ENCODE measurements around the gene APOL4.
"Not testable (repeated sequence)": the region's sequence is repeated elsewhere in the genome, so short reads cannot be mapped to it uniquely, and the experiment has no call there.

The APOL4 gene

DNA sequence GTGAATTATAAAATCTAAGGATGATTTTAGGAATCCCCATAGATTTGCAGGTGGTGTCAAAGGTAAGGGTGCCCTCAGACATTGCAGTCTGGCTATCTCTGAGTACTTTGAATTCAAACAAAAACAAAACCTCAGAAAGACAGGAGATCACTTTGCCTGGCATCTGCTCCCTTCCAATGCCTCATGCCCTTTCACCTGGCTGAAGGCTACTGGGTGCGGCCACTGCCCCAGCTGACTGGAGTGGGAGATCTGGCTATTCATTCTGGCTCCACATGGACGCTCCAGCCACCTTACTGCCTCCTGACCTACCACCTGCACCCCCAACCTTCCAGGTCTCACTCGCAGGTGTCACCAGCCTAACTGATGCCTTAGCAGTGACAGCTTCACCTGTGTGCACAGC lies 28.0 kb upstream of the APOL4 start:
- not testable (repeated sequence) for H3K36me3 ChIP-seq (ENCODE audit: insufficient read depth, low read length)

DNA sequence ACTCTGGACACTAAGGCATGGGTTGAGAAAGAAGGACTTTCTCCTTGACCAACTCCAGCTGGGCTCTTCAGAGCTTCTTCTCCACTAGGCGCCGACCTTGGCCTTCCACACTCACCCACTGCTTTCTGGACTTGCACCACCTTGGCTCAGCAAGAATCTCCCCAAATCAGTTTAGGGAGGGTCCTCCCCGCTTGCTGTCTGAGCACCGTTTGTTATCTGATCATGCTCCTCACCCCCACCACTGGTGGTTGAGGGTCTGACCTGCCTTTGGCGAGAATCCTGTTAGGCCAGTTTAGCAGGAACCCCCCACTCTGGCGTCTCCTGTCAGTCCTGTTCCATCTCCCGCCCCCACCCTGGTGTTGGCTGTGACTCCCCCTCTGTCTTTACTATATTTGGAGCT lies 27.3 kb upstream of the APOL4 start:
- Histone ChIP-seq H3K79me2 (ENCODE audit: control insufficient read depth, insufficient read depth, low read length, unreplicated experiment) (no peaks in the 10 kb centered on the region), H3K27ac (ENCODE audit: low read depth, low read length) (no peak overlapping the region), H3K4me1 (ENCODE audit: control insufficient read depth, insufficient read depth, low read length, unreplicated experiment) (no peaks in the 10 kb centered on the region), H3K4me3 (ENCODE audit: low read depth, low read length) (no peak overlapping the region), H2AFZ (ENCODE audit: low read length, unreplicated experiment) (no peak overlapping the region), H3K27me3 (ENCODE audit: insufficient read depth, low read length) (no peaks in the 10 kb centered on the region), H3K36me3 (ENCODE audit: insufficient read depth, low read length) (no peaks in the 10 kb centered on the region; the same call in 1 of the 2 replicates)

More for the DNA sequence above, 28.0 kb upstream of the APOL4 start:
- H3K4me3 ChIP-seq (ENCODE audit: low read depth, low read length); H3K27ac ChIP-seq (ENCODE audit: low read depth, low read length); H2AFZ ChIP-seq (ENCODE audit: low read length, unreplicated experiment); H3K79me2 ChIP-seq (ENCODE audit: control insufficient read depth, insufficient read depth, low read length, unreplicated experiment); H3K27me3 ChIP-seq (ENCODE audit: insufficient read depth, low read length); H3K4me1 ChIP-seq (ENCODE audit: control insufficient read depth, insufficient read depth, low read length, unreplicated experiment): not testable (repeated sequence)

DNA sequence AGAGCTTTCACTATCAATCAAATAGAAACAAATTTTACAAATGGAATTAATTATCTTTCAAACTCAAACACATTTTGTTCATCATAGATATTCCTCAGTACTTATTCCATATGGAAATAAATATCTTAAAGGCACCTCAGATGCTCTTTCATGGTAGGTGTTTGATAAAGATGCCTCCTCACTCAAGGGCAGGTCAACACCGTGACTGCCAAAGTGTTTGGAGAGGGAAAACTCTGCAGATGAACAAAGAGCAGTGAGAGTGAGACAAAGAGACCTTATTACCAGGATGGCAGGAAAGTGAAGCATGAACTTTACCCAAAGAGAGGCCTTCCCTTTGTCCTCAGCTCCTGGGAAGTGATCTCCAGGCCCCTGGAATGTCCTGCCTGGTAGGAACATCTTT lies 26.8 kb upstream of the APOL4 start:
- not testable (repeated sequence) for H3K27me3 ChIP-seq (ENCODE audit: insufficient read depth, low read length); H3K36me3 ChIP-seq (ENCODE audit: insufficient read depth, low read length); H3K27ac ChIP-seq (ENCODE audit: low read depth, low read length); H3K4me1 ChIP-seq (ENCODE audit: control insufficient read depth, insufficient read depth, low read length, unreplicated experiment); H3K4me3 ChIP-seq (ENCODE audit: low read depth, low read length); H2AFZ ChIP-seq (ENCODE audit: low read length, unreplicated experiment); H3K79me2 ChIP-seq (ENCODE audit: control insufficient read depth, insufficient read depth, low read length, unreplicated experiment)

DNA sequence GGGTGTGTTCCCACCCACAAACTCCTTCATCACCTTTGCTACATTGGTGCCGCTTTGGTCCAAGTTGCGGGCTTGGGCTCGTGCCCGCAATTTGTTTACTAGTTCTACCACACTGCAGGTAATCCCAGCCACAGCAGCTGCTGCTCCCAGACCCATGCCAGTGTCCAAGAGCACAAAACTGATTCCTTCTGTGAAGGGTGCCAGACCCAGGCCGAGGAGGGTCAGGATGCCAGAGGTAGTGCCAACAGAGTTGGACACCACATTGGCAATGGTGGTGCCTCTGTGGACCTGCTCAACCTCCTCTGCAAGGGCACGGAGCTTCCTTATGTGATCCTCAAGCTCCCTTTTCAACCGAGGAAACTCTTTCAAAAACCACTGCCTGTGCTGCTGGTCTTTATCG lies 26.2 kb upstream of the APOL4 start:
- Histone ChIP-seq H3K27ac (ENCODE audit: low read depth, low read length) (no peak overlapping the region), H3K4me1 (ENCODE audit: control insufficient read depth, insufficient read depth, low read length, unreplicated experiment) (no peaks in the 10 kb centered on the region), H3K27me3 (ENCODE audit: insufficient read depth, low read length) (no peaks in the 10 kb centered on the region), H3K79me2 (ENCODE audit: control insufficient read depth, insufficient read depth, low read length, unreplicated experiment) (no peaks in the 10 kb centered on the region), H3K4me3 (ENCODE audit: low read depth, low read length) (no peak overlapping the region), H3K36me3 (ENCODE audit: insufficient read depth, low read length) (no peaks in the 10 kb centered on the region; the same call in 1 of the 2 replicates), H2AFZ (ENCODE audit: low read length, unreplicated experiment) (no peak overlapping the region)

DNA sequence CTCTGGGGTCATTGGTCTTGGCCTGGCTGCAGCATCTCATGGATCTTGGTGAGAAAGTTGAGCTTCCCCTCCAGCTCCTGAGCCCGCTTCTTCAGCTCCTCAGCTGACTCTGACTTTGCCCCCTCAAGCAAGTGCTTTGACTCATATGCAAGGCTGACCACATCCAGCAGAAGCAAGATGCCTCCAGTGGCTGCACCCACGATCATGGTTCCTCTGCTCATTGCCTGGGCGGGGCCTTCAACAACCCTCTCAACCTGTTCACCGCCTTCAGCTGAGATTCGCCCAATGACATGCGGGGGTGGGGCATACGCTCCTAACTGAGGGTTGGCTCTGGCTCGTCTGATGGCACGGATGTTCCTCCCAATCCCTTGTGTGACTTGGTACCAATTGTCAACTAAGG lies 25.8 kb upstream of the APOL4 start:
- Histone ChIP-seq H3K27ac (ENCODE audit: low read depth, low read length) (no peak overlapping the region), H2AFZ (ENCODE audit: low read length, unreplicated experiment) (no peak overlapping the region), H3K36me3 (ENCODE audit: insufficient read depth, low read length) (no peaks in the 10 kb centered on the region; the same call in 1 of the 2 replicates), H3K4me1 (ENCODE audit: control insufficient read depth, insufficient read depth, low read length, unreplicated experiment) (no peaks in the 10 kb centered on the region), H3K79me2 (ENCODE audit: control insufficient read depth, insufficient read depth, low read length, unreplicated experiment) (no peaks in the 10 kb centered on the region), H3K27me3 (ENCODE audit: insufficient read depth, low read length) (no peaks in the 10 kb centered on the region), H3K4me3 (ENCODE audit: low read depth, low read length) (no peak overlapping the region)

DNA sequence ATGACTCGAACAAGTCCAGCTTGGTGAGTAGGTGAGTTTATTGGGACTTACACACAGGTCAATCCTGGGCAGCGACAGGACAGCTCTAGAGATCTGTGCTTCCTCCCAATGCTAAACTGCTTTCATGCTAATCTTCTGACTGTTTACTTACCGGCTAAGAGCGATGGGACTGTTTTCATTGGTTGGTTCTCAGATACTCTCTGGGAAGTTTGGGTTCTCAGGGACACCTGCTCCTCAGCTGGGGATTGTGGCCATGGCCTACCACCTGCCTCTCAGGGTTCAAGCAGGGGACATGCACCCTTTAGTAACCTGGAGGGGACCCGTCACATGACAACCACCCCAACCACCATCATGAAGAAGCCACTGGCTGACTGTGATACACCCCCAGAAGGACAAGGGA lies 24.6 kb upstream of the APOL4 start:
- H2AFZ ChIP-seq (ENCODE audit: low read length, unreplicated experiment): no peak overlapping the region
- H3K4me1 ChIP-seq (ENCODE audit: control insufficient read depth, insufficient read depth, low read length, unreplicated experiment): peaks cover 4% of the 10 kb centered on the region
- no peaks in the 10 kb centered on the region for H3K79me2 ChIP-seq (ENCODE audit: control insufficient read depth, insufficient read depth, low read length, unreplicated experiment)
- H3K27ac ChIP-seq (ENCODE audit: low read depth, low read length): no peak overlapping the region
- no peaks in the 10 kb centered on the region for H3K36me3 ChIP-seq (ENCODE audit: insufficient read depth, low read length)
- H3K4me3 ChIP-seq (ENCODE audit: low read depth, low read length): no peak overlapping the region
- no peaks in the 10 kb centered on the region for H3K27me3 ChIP-seq (ENCODE audit: insufficient read depth, low read length)

DNA sequence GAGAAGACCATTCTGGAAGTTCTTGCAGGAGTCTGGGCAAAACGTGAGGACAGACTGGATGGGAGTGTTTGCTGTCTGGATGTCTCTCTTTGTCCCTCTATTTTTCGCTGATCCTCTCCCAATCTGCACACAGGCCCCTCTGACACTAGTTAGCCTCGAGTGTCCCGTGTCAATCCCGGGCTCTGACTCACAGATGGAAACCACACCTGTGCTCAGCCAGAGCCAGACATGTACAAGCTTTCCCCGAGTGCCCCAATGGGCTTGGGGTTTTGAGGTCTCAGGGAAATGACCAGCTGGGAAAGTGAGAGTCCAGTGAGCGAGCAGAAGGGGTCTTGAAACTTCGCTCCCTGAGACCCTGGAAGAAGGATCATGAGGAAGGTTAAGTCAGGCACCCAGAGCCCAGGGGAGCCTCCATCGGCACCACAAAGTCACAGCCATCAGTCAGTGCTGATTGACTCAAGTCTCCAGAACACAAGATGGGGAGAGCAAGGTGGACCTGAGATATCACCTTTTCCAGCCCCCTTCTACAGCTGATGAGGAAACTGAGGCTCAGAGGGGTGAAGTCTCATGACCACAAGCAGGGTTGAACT lies 23.8 kb upstream of the APOL4 start:
- Histone ChIP-seq H3K4me1 (ENCODE audit: control insufficient read depth, insufficient read depth, low read length, unreplicated experiment) (peaks cover 8% of the 10 kb centered on the region), H3K27ac (ENCODE audit: low read depth, low read length) (no peak overlapping the region), H3K36me3 (ENCODE audit: insufficient read depth, low read length) (no peaks in the 10 kb centered on the region), H3K79me2 (ENCODE audit: control insufficient read depth, insufficient read depth, low read length, unreplicated experiment) (no peaks in the 10 kb centered on the region), H3K27me3 (ENCODE audit: insufficient read depth, low read length) (no peaks in the 10 kb centered on the region), H2AFZ (ENCODE audit: low read length, unreplicated experiment) (no peak overlapping the region), H3K4me3 (ENCODE audit: low read depth, low read length) (no peak overlapping the region)

DNA sequence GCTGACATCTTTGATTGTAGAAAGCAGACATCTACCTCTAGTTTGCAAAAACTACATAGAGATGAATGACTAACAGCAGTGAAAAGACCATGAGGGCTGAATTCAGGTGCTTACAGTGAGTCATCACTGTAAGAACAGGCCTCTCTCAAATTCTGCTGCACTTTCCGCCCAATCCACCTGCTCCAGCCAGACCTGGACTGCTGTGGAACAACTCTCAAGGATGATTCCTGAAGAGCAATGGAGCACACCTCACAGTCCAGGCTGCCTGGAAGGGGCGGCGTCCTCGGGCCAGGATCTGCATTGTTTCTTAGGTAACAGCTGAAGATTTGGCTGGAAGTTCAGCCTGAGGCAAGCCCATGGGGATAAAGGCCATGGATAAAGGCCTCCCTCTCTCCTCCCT lies 22.6 kb upstream of the APOL4 start:
- no peaks in the 10 kb centered on the region for H3K27me3 ChIP-seq (ENCODE audit: insufficient read depth, low read length)
- no peak overlapping the region for H3K4me3 ChIP-seq (ENCODE audit: low read depth, low read length)
- H3K79me2 ChIP-seq (ENCODE audit: control insufficient read depth, insufficient read depth, low read length, unreplicated experiment): no peaks in the 10 kb centered on the region
- peaks cover 8% of the 10 kb centered on the region for H3K4me1 ChIP-seq (ENCODE audit: control insufficient read depth, insufficient read depth, low read length, unreplicated experiment)
- no peak overlapping the region for H3K27ac ChIP-seq (ENCODE audit: low read depth, low read length)
- H2AFZ ChIP-seq (ENCODE audit: low read length, unreplicated experiment): no peak overlapping the region
- no peaks in the 10 kb centered on the region for H3K36me3 ChIP-seq (ENCODE audit: insufficient read depth, low read length)

DNA sequence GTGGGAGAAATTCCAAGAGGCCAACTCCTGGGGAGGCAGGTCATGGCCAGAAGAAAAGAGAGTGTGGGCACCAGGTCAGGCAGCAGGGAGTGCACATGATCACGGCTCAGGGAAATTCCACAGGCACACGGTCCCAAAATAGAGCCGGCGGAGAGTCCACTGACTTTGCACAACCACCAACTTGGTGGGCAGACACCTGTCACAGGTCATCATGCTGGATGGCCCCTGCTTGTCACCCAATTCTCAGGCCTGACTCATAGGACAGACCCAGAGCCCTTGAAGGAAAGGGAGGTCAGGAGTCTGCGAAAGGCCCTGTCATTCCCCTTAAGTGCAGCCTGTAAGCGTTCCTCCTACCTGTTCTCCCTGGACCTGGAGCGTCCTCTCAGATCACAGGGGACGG lies 21.9 kb upstream of the APOL4 start:
- Histone ChIP-seq H3K79me2 (ENCODE audit: control insufficient read depth, insufficient read depth, low read length, unreplicated experiment) (no peaks in the 10 kb centered on the region), H3K27ac (ENCODE audit: low read depth, low read length) (no peak overlapping the region), H2AFZ (ENCODE audit: low read length, unreplicated experiment) (no peak overlapping the region), H3K4me3 (ENCODE audit: low read depth, low read length) (no peak overlapping the region), H3K36me3 (ENCODE audit: insufficient read depth, low read length) (no peaks in the 10 kb centered on the region), H3K4me1 (ENCODE audit: control insufficient read depth, insufficient read depth, low read length, unreplicated experiment) (peaks cover 8% of the 10 kb centered on the region), H3K27me3 (ENCODE audit: insufficient read depth, low read length) (no peaks in the 10 kb centered on the region)

DNA sequence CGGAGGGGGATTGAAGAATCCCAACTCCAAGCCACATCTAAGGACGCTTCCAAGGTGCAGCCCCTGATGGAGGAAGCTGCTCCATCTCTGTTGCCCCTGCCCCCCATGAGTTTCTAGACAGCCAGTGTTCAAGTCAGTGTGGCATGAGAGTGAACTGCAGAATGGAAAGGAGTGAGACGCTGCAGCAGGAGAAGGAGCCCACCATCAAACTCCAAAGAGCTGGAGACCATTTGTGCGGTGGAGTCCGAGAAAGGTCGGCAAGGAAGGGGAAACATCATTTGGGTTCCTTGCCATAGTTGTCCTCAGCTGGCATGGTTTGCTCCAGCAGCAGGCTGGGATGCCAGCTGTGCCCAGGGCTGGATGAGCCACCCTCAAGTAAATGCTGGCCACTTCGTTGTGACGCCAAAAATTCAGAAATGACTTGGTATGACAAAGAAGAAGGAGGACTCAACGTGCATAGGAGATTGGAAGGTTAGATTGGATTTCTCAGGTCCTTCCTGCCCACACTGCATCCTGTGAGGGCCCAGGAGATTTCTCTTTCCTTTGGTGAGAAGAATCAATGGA lies 21.4 kb upstream of the APOL4 start:
- Histone ChIP-seq H3K36me3 (ENCODE audit: insufficient read depth, low read length) (no peaks in the 10 kb centered on the region), H2AFZ (ENCODE audit: low read length, unreplicated experiment) (no peak overlapping the region), H3K4me3 (ENCODE audit: low read depth, low read length) (no peak overlapping the region), H3K79me2 (ENCODE audit: control insufficient read depth, insufficient read depth, low read length, unreplicated experiment) (no peaks in the 10 kb centered on the region), H3K4me1 (ENCODE audit: control insufficient read depth, insufficient read depth, low read length, unreplicated experiment) (peaks cover 8% of the 10 kb centered on the region), H3K27ac (ENCODE audit: low read depth, low read length) (no peak overlapping the region), H3K27me3 (ENCODE audit: insufficient read depth, low read length) (no peaks in the 10 kb centered on the region)

Data from ACC112 (cell line).